ENCODE results near the gene FOXP4. TPM values are rescaled to one million over a fixed set of nuclear protein-coding genes. Genes with fewer than 3 reads are reported as not detected.

Gene FOXP4
- total RNA-seq, 1 donor from 2014 or later, result 40.7 TPM

- TF ChIP-seq, protein P1, sequence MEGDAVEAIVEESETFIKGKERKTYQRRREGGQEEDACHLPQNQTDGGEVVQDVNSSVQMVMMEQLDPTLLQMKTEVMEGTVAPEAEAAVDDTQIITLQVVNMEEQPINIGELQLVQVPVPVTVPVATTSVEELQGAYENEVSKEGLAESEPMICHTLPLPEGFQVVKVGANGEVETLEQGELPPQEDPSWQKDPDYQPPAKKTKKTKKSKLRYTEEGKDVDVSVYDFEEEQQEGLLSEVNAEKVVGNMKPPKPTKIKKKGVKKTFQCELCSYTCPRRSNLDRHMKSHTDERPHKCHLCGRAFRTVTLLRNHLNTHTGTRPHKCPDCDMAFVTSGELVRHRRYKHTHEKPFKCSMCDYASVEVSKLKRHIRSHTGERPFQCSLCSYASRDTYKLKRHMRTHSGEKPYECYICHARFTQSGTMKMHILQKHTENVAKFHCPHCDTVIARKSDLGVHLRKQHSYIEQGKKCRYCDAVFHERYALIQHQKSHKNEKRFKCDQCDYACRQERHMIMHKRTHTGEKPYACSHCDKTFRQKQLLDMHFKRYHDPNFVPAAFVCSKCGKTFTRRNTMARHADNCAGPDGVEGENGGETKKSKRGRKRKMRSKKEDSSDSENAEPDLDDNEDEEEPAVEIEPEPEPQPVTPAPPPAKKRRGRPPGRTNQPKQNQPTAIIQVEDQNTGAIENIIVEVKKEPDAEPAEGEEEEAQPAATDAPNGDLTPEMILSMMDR (IDR thresholded peaks at IDR 0.05), result no peak
- DNase-seq (no peak), ATAC-seq (ENCODE audit: low read depth) (no peak)
- no peaks in the 10 kb centered on the region for H3K27me3 Mint-ChIP-seq
- intact Hi-C loops (cut with micrococcal nuclease), result no loop called here
- H3K9me3 Mint-ChIP-seq, result no peaks in the 10 kb centered on the region
- peaks cover 55% of the 10 kb centered on the region for H3K36me3 Mint-ChIP-seq (ENCODE audit: low read depth)
- POLR2A ChIA-PET, result interaction anchor here (0.6 kb wide), 1 partner anchor 41 kb away, joined by 4 read pairs; no protein-coding TSS in a partner anchor
- H3K4me1 Mint-ChIP-seq, result peaks cover 46% of the 10 kb centered on the region
- CTCF ChIA-PET, result no interaction called here
- H3K27ac Mint-ChIP-seq, result no peak overlapping the region
- H3K4me3 Mint-ChIP-seq, result no peak overlapping the region
Measured at GRCh38 chr6:41573276-41573675, 27.1 kb downstream of the FOXP4 start.

- intact Hi-C loops (cut with micrococcal nuclease), result no loop called here
- H3K27ac Mint-ChIP-seq, result no peak overlapping the region
- H3K4me1 Mint-ChIP-seq, result peaks cover 47% of the 10 kb centered on the region
- H3K4me3 Mint-ChIP-seq, result no peak overlapping the region
- ChIA-PET CTCF (interaction anchor here (0.7 kb wide), 1 partner anchor 113 kb away, joined by 3 read pairs; no protein-coding TSS in a partner anchor), POLR2A (no interaction called here)
- TF ChIP-seq, protein P1 (IDR thresholded peaks at IDR 0.05), result no peak
- H3K9me3 Mint-ChIP-seq, result no peaks in the 10 kb centered on the region
- no peaks in the 10 kb centered on the region for H3K27me3 Mint-ChIP-seq
- DNase-seq (no peak), ATAC-seq (ENCODE audit: low read depth) (no peak)
- H3K36me3 Mint-ChIP-seq (ENCODE audit: low read depth), result peaks cover 53% of the 10 kb centered on the region
Measured at GRCh38 chr6:41573985-41574384, 27.8 kb downstream of the FOXP4 start.

DNA sequence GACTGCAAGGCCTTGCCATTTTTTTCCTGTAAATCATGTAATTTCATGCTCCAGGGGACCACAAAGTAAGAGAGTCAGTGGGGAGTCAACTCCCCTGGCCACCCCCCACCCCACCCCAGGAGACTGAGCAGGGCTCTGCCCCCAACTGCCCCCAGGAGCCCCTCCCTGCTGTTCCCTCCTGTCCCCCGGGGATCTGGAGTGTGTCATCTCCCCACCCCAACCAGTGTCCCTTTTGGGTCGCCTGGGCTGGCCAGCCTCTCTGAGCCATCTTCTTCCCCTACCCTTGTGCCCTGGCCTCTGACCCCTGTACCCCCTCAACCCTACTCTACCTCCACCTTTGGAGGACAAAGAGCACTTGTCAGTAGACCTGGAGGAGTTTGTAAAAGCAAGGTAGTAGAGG is 29.4 kb downstream of the FOXP4 start:
- Mint-ChIP-seq H3K27ac (no peak overlapping the region), H3K4me1 (peaks cover 47% of the 10 kb centered on the region), H3K36me3 (ENCODE audit: low read depth) (peaks cover 57% of the 10 kb centered on the region), H3K9me3 (no peaks in the 10 kb centered on the region), H3K4me3 (no peak overlapping the region), H3K27me3 (no peaks in the 10 kb centered on the region)
- CTCF ChIA-PET, result no interaction called here
- DNase-seq (no peak), ATAC-seq (ENCODE audit: low read depth) (no peak)
- intact Hi-C loops (cut with micrococcal nuclease), result no loop called here
- TF ChIP-seq, protein P1 (IDR thresholded peaks at IDR 0.05), result no peak
- POLR2A ChIA-PET, result no interaction called here

- peaks cover 44% of the 10 kb centered on the region for H3K4me1 Mint-ChIP-seq
- H3K4me3 Mint-ChIP-seq, result no peak overlapping the region
- CTCF ChIA-PET, result no interaction called here
- H3K27me3 Mint-ChIP-seq, result no peaks in the 10 kb centered on the region
- TF ChIP-seq, protein P1 (IDR thresholded peaks at IDR 0.05), result no peak
- H3K36me3 Mint-ChIP-seq (ENCODE audit: low read depth), result peaks cover 58% of the 10 kb centered on the region
- intact Hi-C loops (cut with micrococcal nuclease), result no loop called here
- no peak for DNase-seq
- POLR2A ChIA-PET, result no interaction called here
- no peaks in the 10 kb centered on the region for H3K9me3 Mint-ChIP-seq
- ATAC-seq (ENCODE audit: low read depth), result no peak
- H3K27ac Mint-ChIP-seq, result no peak overlapping the region
Measured at GRCh38 chr6:41576667-41577066, 30.5 kb downstream of the FOXP4 start.

DNA sequence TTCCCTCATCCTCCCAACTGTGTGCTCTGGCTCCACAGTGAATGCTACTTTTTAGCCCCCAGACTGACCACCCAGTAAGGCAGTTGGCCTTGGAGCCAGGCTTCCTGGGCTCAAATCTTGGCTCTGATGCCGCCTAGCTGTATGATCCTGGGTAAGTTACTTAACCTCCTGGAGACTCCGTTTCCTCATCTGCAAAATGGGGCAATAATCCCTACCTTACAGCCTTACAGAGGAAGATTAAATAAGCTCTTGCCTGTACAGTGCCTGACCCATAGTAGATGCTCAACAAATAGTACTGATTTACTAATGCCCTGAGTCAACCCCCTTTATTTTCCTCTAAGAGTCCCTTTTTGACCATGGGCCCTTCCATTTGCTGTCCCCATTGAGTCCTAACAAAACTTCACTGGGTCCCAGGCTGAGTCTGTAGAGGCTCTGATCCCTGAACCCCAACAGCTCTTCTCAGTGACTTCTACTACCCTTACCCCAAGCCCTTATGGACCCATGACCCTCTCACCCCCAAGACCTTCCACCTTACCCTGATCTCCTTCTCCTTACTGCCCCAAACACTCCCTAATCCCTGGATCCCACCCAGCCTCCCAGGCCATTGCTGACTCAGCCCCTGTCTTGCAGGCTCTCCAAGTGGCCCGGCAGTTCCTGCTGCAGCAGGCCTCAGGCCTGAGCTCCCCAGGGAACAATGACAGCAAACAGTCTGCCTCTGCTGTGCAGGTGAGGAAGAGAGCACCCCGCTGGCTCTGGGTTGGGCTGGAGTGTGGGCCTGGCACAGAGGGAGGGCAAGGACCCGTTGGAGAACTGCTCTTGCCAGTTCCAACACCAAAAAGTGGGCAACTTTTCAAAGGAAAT is 31.4 kb downstream of the FOXP4 start:
- CTCF ChIA-PET, result no interaction called here
- H3K9me3 Mint-ChIP-seq, result no peaks in the 10 kb centered on the region
- H3K4me1 Mint-ChIP-seq, result peaks cover 35% of the 10 kb centered on the region
- DNase-seq, result no peak
- ATAC-seq (ENCODE audit: low read depth), result no peak
- no peaks in the 10 kb centered on the region for H3K27me3 Mint-ChIP-seq
- H3K36me3 Mint-ChIP-seq (ENCODE audit: low read depth), result peaks cover 56% of the 10 kb centered on the region
- TF ChIP-seq, protein P1 (IDR thresholded peaks at IDR 0.05), result no peak
- no peak overlapping the region for H3K27ac Mint-ChIP-seq
- H3K4me3 Mint-ChIP-seq, result no peak overlapping the region
- intact Hi-C loops (cut with micrococcal nuclease), result no loop called here
- POLR2A ChIA-PET, result no interaction called here

Measured in activated B cell treated with CpG ODN at 0.5 μM for 24 hours (primary cell).